A549 (cell line): ENCODE measurements around the gene MLF1. TPM values are rescaled to one million over a fixed set of nuclear protein-coding genes. Genes with fewer than 3 reads are reported as not detected.

Source experiments
- BHLHE40 ChIP-seq: IDR thresholded peaks from 2 replicates; pipeline ENCODE4 v1.6.1; 2012; ENCODE audit warnings: low read depth, low read length, inconsistent platforms
- CBX2 ChIP-seq: fragments of 200-600 bp; sonication (generic); IDR thresholded peaks from 2 replicates; pipeline ENCODE4 v1.6.1; 2016; ENCODE audit warnings: low read depth, mild to moderate bottlenecking, borderline replicate concordance
- CBX8 ChIP-seq: fragments of 200-600 bp; sonication (generic); IDR thresholded peaks from 2 replicates; pipeline ENCODE4 v1.6.1; 2016
- CTCF ChIP-seq: fragments of >200 bp; sonication (Bioruptor Twin); formaldehyde crosslinking; IDR thresholded peaks from 3 replicates; pipeline ENCODE4 v1.5.1; 2016
- EHF ChIP-seq: fragments of 250-450 bp; sonication (Bioruptor Pico); IDR thresholded peaks from 2 replicates; pipeline ENCODE4 v1.5.0; 2020; ENCODE audit warnings: mild to moderate bottlenecking
- EHMT2 ChIP-seq: fragments of 200-600 bp; sonication (generic); IDR thresholded peaks from 2 replicates; pipeline ENCODE4 v1.6.1; 2016; ENCODE audit warnings: antibody characterized with exemption, low read depth, mild to moderate bottlenecking, moderate library complexity
- ELK1 ChIP-seq: fragments of 150-350 bp; IDR thresholded peaks from 2 replicates; pipeline ENCODE4 v1.6.1; 2014; ENCODE audit warnings: low read depth, mild to moderate bottlenecking, low read length
- EP300 ChIP-seq, 2 experiments: fragments of >200 bp; sonication (Bioruptor Twin); formaldehyde crosslinking; IDR thresholded peaks; 2 replicates in 1 of 2; 3 replicates in 1 of 2; pipeline ENCODE4 v1.6.1; 2016 to 2017
- FOXS1 ChIP-seq: fragments of 250-450 bp; sonication (Bioruptor Pico); IDR thresholded peaks from 2 replicates; pipeline ENCODE4 v1.5.0; 2020; ENCODE audit warnings: mild to moderate bottlenecking, moderate library complexity
- GATA3 ChIP-seq: IDR thresholded peaks from 2 replicates; pipeline ENCODE4 v1.6.1; 2012; ENCODE audit warnings: borderline replicate concordance
- HDAC2 ChIP-seq: fragments of 200-600 bp; sonication (generic); IDR thresholded peaks from 2 replicates; pipeline ENCODE4 v1.6.1; 2016
- HEYL ChIP-seq: fragments of 250-450 bp; sonication (Bioruptor Pico); IDR thresholded peaks from 2 replicates; pipeline ENCODE4 v1.8.0; 2021; ENCODE audit warnings: mild to moderate bottlenecking, moderate library complexity
- HOXA7 ChIP-seq: fragments of 250-450 bp; sonication (Bioruptor Pico); IDR thresholded peaks from 2 replicates; pipeline ENCODE4 v1.5.0; 2020; ENCODE audit warnings: mild to moderate bottlenecking, moderate library complexity
- HOXB5 ChIP-seq: fragments of 250-450 bp; sonication (Bioruptor Pico); IDR thresholded peaks from 2 replicates; pipeline ENCODE4 v1.5.0; 2020; ENCODE audit warnings: mild to moderate bottlenecking, moderate library complexity
- JUNB ChIP-seq: fragments of >200 bp; sonication (Bioruptor Twin); formaldehyde crosslinking; IDR thresholded peaks from 2 replicates; pipeline ENCODE4 v1.6.1; 2016
- MAZ ChIP-seq: fragments of 150-350 bp; IDR thresholded peaks from 2 replicates; pipeline ENCODE4 v1.6.1; 2014; ENCODE audit warnings: antibody characterized with exemption, low read depth, low read length, borderline replicate concordance
- NPAS2 ChIP-seq: fragments of 250-450 bp; sonication (Bioruptor Pico); IDR thresholded peaks from 2 replicates; pipeline ENCODE4 v1.8.0; 2022; ENCODE audit warnings: mild to moderate bottlenecking, moderate library complexity, borderline replicate concordance
- NR3C1 ChIP-seq: fragments of >200 bp; sonication (Bioruptor Twin); formaldehyde crosslinking; IDR thresholded peaks from 3 replicates; pipeline ENCODE4 v1.6.1; 2017
- PHF8 ChIP-seq: fragments of 200-600 bp; sonication (generic); IDR thresholded peaks from 2 replicates; pipeline ENCODE4 v1.6.1; 2016; ENCODE audit warnings: low read depth, mild to moderate bottlenecking, antibody characterized with exemption, moderate library complexity, borderline replicate concordance
- POLR2A ChIP-seq: IDR thresholded peaks from 2 replicates; pipeline ENCODE4 v1.6.1; 2012; ENCODE audit warnings: mild to moderate bottlenecking, low read length
- SREBF2 ChIP-seq: fragments of 450-650 bp; IDR thresholded peaks from 2 replicates; pipeline ENCODE4 v1.6.1; 2014; ENCODE audit warnings: mild to moderate bottlenecking, moderate library complexity
- TFCP2L1 ChIP-seq: fragments of 250-450 bp; sonication (Bioruptor Pico); IDR thresholded peaks from 2 replicates; pipeline ENCODE4 v1.5.0; 2021; ENCODE audit warnings: mild to moderate bottlenecking
- TP53 ChIP-seq: fragments of 250-450 bp; sonication (Bioruptor Pico); IDR thresholded peaks from 2 replicates; pipeline ENCODE4 v1.5.0; 2021; ENCODE audit warnings: mild to moderate bottlenecking, moderate library complexity
- ZC3H11A ChIP-seq: fragments of 450-650 bp; IDR thresholded peaks from 2 replicates; pipeline ENCODE4 v1.6.1; 2014; ENCODE audit warnings: antibody characterized with exemption, mild to moderate bottlenecking
- ZNF302 ChIP-seq: fragments of 250-450 bp; sonication (Bioruptor Pico); IDR thresholded peaks from 2 replicates; pipeline ENCODE4 v1.9.0; 2021; ENCODE audit warnings: inconsistent platforms, mild to moderate bottlenecking, moderate library complexity
- polyA plus RNA-seq, 4 experiments: library from polyadenylated mRNA; depleted of rRNA in 3 of 4; stranded (reverse); fragments of >200 nt; fragmentation: RNase III in 1 of 4; extraction: RNeasy Plus Mini Kit Qiagen cat#74134 plus additional on column Dnase treatment in 1 of 4; gene quantifications; 2 replicates in 3 of 4; 3 replicates in 1 of 4; pipeline ENCODE4 v1.2.3, GENCODE V29; 2011 to 2017
- TF ChIP-seq, protein P1 (sequence below): fragments of >200 bp; sonication (Bioruptor Twin); formaldehyde crosslinking; IDR thresholded peaks from 3 replicates; pipeline ENCODE4 v1.6.1; 2016
- TF ChIP-seq, protein P2 (sequence below): fragments of 450-650 bp; IDR thresholded peaks from 2 replicates; pipeline ENCODE4 v1.6.1; 2014; ENCODE audit warnings: antibody characterized with exemption
- TF ChIP-seq, protein P3 (sequence below): fragments of 250-450 bp; sonication (Bioruptor Pico); IDR thresholded peaks from 2 replicates; pipeline ENCODE4 v1.5.0; 2021; ENCODE audit warnings: mild to moderate bottlenecking, moderate library complexity, borderline replicate concordance
- TF ChIP-seq, protein P4 (sequence below): IDR thresholded peaks from 2 replicates; pipeline ENCODE4 v1.6.1; 2012; ENCODE audit warnings: low read depth, borderline replicate concordance

The MLF1 gene
- polyA plus RNA-seq, 2 of the 4 experiments (the other 2 are of a cell fraction), result 13.5 to 18.6 TPM

DNA sequence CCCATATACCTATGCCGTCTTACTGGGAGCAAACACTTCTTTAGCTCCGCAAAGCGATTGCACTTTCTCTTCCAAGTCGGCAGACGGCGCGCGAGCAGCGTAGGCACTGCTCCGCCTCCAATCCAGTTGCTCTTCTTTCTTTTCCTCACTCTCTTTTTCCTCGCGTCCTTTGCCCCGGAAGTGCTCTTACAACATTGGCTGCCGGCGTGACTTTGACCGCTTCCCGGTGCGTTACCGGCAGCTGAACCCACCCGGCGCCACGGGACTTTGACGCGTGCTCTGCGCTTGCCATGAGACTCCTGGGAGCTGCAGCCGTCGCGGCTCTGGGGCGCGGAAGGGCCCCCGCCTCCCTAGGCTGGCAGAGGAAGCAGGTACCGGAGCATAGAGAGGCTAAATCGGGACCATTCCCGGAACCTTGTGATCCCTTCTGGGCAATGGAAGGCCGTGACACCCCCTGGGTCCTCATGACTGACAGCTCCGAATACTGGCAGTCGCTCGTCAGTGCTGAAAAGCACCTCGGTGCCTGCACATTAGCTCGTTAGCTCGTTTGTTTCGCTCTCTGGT, 73.4 kb downstream of the MLF1 start, which contains the start of gene GFM1 (continued):
- TF ChIP-seq, protein P1, sequence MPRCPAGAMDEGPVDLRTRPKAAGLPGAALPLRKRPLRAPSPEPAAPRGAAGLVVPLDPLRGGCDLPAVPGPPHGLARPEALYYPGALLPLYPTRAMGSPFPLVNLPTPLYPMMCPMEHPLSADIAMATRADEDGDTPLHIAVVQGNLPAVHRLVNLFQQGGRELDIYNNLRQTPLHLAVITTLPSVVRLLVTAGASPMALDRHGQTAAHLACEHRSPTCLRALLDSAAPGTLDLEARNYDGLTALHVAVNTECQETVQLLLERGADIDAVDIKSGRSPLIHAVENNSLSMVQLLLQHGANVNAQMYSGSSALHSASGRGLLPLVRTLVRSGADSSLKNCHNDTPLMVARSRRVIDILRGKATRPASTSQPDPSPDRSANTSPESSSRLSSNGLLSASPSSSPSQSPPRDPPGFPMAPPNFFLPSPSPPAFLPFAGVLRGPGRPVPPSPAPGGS, result peak; percentile 77; the same call in 1 of the 3 replicates
- no peak for TF ChIP-seq ZNF302 (CRISPR knock-in tag)
- no peak for TF ChIP-seq NPAS2
- no peak for TF ChIP-seq CBX8
- no peak for TF ChIP-seq TP53
- TF ChIP-seq, protein P2, sequence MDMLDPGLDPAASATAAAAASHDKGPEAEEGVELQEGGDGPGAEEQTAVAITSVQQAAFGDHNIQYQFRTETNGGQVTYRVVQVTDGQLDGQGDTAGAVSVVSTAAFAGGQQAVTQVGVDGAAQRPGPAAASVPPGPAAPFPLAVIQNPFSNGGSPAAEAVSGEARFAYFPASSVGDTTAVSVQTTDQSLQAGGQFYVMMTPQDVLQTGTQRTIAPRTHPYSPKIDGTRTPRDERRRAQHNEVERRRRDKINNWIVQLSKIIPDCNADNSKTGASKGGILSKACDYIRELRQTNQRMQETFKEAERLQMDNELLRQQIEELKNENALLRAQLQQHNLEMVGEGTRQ, result peak; percentile 53
- TF ChIP-seq, protein P3, sequence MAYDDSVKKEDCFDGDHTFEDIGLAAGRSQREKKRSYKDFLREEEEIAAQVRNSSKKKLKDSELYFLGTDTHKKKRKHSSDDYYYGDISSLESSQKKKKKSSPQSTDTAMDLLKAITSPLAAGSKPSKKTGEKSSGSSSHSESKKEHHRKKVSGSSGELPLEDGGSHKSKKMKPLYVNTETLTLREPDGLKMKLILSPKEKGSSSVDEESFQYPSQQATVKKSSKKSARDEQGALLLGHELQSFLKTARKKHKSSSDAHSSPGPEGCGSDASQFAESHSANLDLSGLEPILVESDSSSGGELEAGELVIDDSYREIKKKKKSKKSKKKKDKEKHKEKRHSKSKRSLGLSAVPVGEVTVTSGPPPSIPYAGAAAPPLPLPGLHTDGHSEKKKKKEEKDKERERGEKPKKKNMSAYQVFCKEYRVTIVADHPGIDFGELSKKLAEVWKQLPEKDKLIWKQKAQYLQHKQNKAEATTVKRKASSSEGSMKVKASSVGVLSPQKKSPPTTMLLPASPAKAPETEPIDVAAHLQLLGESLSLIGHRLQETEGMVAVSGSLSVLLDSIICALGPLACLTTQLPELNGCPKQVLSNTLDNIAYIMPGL (CRISPR knock-in tag), result no peak
- no peak for TF ChIP-seq MAZ
- TF ChIP-seq EHF (CRISPR knock-in tag), result no peak
- no peak for TF ChIP-seq FOXS1 (CRISPR knock-in tag)
- TF ChIP-seq HOXA7, result no peak
- no peak for TF ChIP-seq ZC3H11A
- TF ChIP-seq HOXB5, result no peak
- no peak for TF ChIP-seq CBX2
- TF ChIP-seq ELK1, result no peak; the same call in 1 of the 2 replicates
- peak; percentile 90 for TF ChIP-seq PHF8
- TF ChIP-seq TFCP2L1 (CRISPR knock-in tag), result no peak
- no peak for TF ChIP-seq SREBF2
- TF ChIP-seq NR3C1, result no peak
- peak; percentile 57; the same call in 1 of the 2 replicates for TF ChIP-seq POLR2A
- no peak for TF ChIP-seq EP300 (IDR thresholded peaks at IDR 0.05)
- peak; percentile 56; the same call in 1 of the 2 replicates for TF ChIP-seq GATA3
- TF ChIP-seq, protein P4, sequence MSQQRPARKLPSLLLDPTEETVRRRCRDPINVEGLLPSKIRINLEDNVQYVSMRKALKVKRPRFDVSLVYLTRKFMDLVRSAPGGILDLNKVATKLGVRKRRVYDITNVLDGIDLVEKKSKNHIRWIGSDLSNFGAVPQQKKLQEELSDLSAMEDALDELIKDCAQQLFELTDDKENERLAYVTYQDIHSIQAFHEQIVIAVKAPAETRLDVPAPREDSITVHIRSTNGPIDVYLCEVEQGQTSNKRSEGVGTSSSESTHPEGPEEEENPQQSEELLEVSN, result peak; percentile 42; the same call in 1 of the 2 replicates
- TF ChIP-seq HDAC2, result 0 out of 2 replicates have a peak, but pooled peaks have one; percentile 75
- peak; percentile 94 for TF ChIP-seq CTCF
- TF ChIP-seq EHMT2, result no peak
- TF ChIP-seq JUNB, result no peak
- TF ChIP-seq HEYL, result no peak
- TF ChIP-seq BHLHE40, result peak; percentile 68
- TF ChIP-seq, all 56 proteins: peak for 20
